Trophoblast cell (in vitro differentiated cells and primary cell): Measurements from ENCODE around the gene RPL41.
"Not testable (repeated sequence)": the region's sequence is repeated elsewhere in the genome, so short reads cannot be mapped to it uniquely, and the experiment has no call there.

Source experiments
- DNase-seq, 2 donors: peaks; one replicate each; pipeline ENCODE4 v3.0.0-alpha.2; 2016
- H2AFZ ChIP-seq: 2 replicates; pipeline ENCODE4 v1.6.1; 2013; ENCODE audit warnings: low read length, moderate library complexity, mild to moderate bottlenecking; ENCODE audit not compliant: insufficient read depth, poor library complexity
- H2AK5ac ChIP-seq: 2 replicates; pipeline ENCODE4 v1.6.1; 2013; ENCODE audit warnings: mild to moderate bottlenecking, low read length
- H2BK120ac ChIP-seq: 2 replicates; pipeline ENCODE4 v1.6.1; 2013; ENCODE audit warnings: low read length, mild to moderate bottlenecking, moderate library complexity; ENCODE audit not compliant: insufficient read depth, poor library complexity
- H2BK12ac ChIP-seq: 2 replicates; pipeline ENCODE4 v1.6.1; 2013; ENCODE audit warnings: mild to moderate bottlenecking, low read length, moderate library complexity
- H2BK5ac ChIP-seq: 2 replicates; pipeline ENCODE4 v1.6.1; 2013; ENCODE audit warnings: low read length, low read depth, moderate library complexity, mild to moderate bottlenecking; ENCODE audit not compliant: poor library complexity
- H3K14ac ChIP-seq: 2 replicates; pipeline ENCODE4 v1.6.1; 2013; ENCODE audit warnings: mild to moderate bottlenecking, low read length
- H3K18ac ChIP-seq: 2 replicates; pipeline ENCODE4 v1.6.1; 2013; ENCODE audit warnings: mild to moderate bottlenecking, low read length
- H3K23ac ChIP-seq: 2 replicates; pipeline ENCODE4 v1.6.1; 2013; ENCODE audit warnings: low read length
- H3K27ac ChIP-seq: 2 replicates; pipeline ENCODE4 v1.5.1; 2013; ENCODE audit warnings: low read depth, mild to moderate bottlenecking, inconsistent platforms, low read length, moderate library complexity
- H3K27me3 ChIP-seq: 2 replicates; pipeline ENCODE4 v1.6.1; 2013; ENCODE audit warnings: inconsistent platforms, mild to moderate bottlenecking, low read length, moderate library complexity; ENCODE audit not compliant: insufficient read depth
- H3K36me3 ChIP-seq, 2 experiments: 1 replicate in 1 of 2; 2 replicates in 1 of 2; pipeline ENCODE4 v1.6.1; 2013; ENCODE audit warnings: low read length in 2 of 2, mild to moderate bottlenecking in 2 of 2, moderate library complexity in 1 of 2; ENCODE audit not compliant: insufficient read depth in 2 of 2, control insufficient read depth in 1 of 2
- H3K4ac ChIP-seq: 2 replicates; pipeline ENCODE4 v1.6.1; 2013; ENCODE audit warnings: low read depth, mild to moderate bottlenecking, low read length, moderate library complexity
- H3K4me1 ChIP-seq, 2 experiments: 1 replicate in 1 of 2; 2 replicates in 1 of 2; pipeline ENCODE4 v1.6.1; 2013; ENCODE audit warnings: low read length in 2 of 2, mild to moderate bottlenecking in 2 of 2, moderate library complexity in 1 of 2; ENCODE audit not compliant: insufficient read depth in 2 of 2, control insufficient read depth in 1 of 2
- H3K4me2 ChIP-seq: 2 replicates; pipeline ENCODE4 v1.6.1; 2013; ENCODE audit warnings: inconsistent platforms, mild to moderate bottlenecking, low read length, moderate library complexity
- H3K4me3 ChIP-seq: 2 replicates; pipeline ENCODE4 v1.5.1; 2013; ENCODE audit warnings: mild to moderate bottlenecking, low read depth, low read length, inconsistent platforms
- H3K79me1 ChIP-seq: one replicate; pipeline ENCODE4 v1.6.1; 2013; ENCODE audit warnings: low read length
- H3K79me2 ChIP-seq: 2 replicates; pipeline ENCODE4 v1.6.1; 2013; ENCODE audit warnings: low read length, mild to moderate bottlenecking; ENCODE audit not compliant: control insufficient read depth, insufficient read depth, poor library complexity
- H3K9ac ChIP-seq: 2 replicates; pipeline ENCODE4 v1.6.1; 2013; ENCODE audit warnings: mild to moderate bottlenecking, low read length
- H3K9me3 ChIP-seq: 2 replicates; pipeline ENCODE4 v1.6.1; 2013; ENCODE audit warnings: low read depth, mild to moderate bottlenecking, control low read depth, inconsistent platforms, low read length; ENCODE audit not compliant: insufficient read depth
- H4K12ac ChIP-seq: 2 replicates; pipeline ENCODE4 v1.6.1; 2013; ENCODE audit warnings: low read depth, mild to moderate bottlenecking, low read length, moderate library complexity
- H4K8ac ChIP-seq: 2 replicates; pipeline ENCODE4 v1.6.1; 2013; ENCODE audit warnings: low read depth, mild to moderate bottlenecking, low read length, moderate library complexity
- H4K91ac ChIP-seq: one replicate; pipeline ENCODE4 v1.6.1; 2013; ENCODE audit warnings: low read depth, mild to moderate bottlenecking, low read length, moderate library complexity
- WGBS: extraction: QIAGEN DNeasy Blood & Tissue Kit; methylation state at CpG from one replicate; pipeline ENCODE4 v1.1.7; 2013; ENCODE audit warnings: missing lambda C conversion rate; ENCODE audit not compliant: insufficient read length, insufficient coverage; ENCODE audit errors: extremely low coverage; 5-methylcytosine and 5-hydroxymethylcytosine counted together

Gene RPL41

GRCh38 chr12:56115329-56115728, 1.1 kb upstream of the RPL41 start:
- H3K9ac ChIP-seq = no peak overlapping the region
- no peak overlapping the region for H2BK120ac ChIP-seq
- H3K18ac ChIP-seq = no peak overlapping the region
- H4K8ac ChIP-seq = peak overlapping the region; percentile 78
- H3K4ac ChIP-seq = no peak overlapping the region
- no peak overlapping the region for H3K4me3 ChIP-seq
- H4K12ac ChIP-seq = no peak overlapping the region
- peak overlapping the region; percentile 59 for H3K4me2 ChIP-seq
- no peak overlapping the region for H2BK5ac ChIP-seq
- H3K79me1 ChIP-seq = peaks cover 12% of the 10 kb centered on the region
- no peak overlapping the region for H3K27ac ChIP-seq
- H3K9me3 ChIP-seq = no peaks in the 10 kb centered on the region
- no peak overlapping the region for H2AFZ ChIP-seq
- DNase-seq = peak; percentile 27 to 66
- H3K23ac ChIP-seq = no peak overlapping the region
- H3K79me2 ChIP-seq = peaks cover 8% of the 10 kb centered on the region
- H3K36me3 ChIP-seq = peaks cover 16 to 24% of the 10 kb centered on the region in 2 experiments
- peaks cover 4 to 12% of the 10 kb centered on the region in 2 experiments for H3K4me1 ChIP-seq
- H2AK5ac ChIP-seq = peak overlapping the region; percentile 75
- H2BK12ac ChIP-seq = no peak overlapping the region
- H3K14ac ChIP-seq = no peak overlapping the region
- H3K27me3 ChIP-seq = no peaks in the 10 kb centered on the region
- WGBS = no CpG with 5 or more reads among the region's 10 CpGs
- H4K91ac ChIP-seq = no peak overlapping the region

- Histone ChIP-seq H3K36me3 (peaks cover 13 to 19% of the 10 kb centered on the region in 2 experiments), H3K9ac (peak overlapping the region; percentile 83), H3K27ac (peak overlapping the region; percentile 71), H3K4me1 (peaks cover 6 to 12% of the 10 kb centered on the region in 2 experiments), H3K4me3 (peak overlapping the region; percentile 63), H3K79me1 (peaks cover 12% of the 10 kb centered on the region), H3K4me2 (peak overlapping the region; percentile 59)
- H2BK120ac ChIP-seq, H3K4ac ChIP-seq, H3K14ac ChIP-seq, H4K91ac ChIP-seq, H2BK5ac ChIP-seq, H3K79me2 ChIP-seq, H4K8ac ChIP-seq, H3K27me3 ChIP-seq, H4K12ac ChIP-seq, H2BK12ac ChIP-seq, H2AFZ ChIP-seq, H3K9me3 ChIP-seq, H3K18ac ChIP-seq, H3K23ac ChIP-seq, H2AK5ac ChIP-seq: not testable (repeated sequence)
- peak in 1 of 2 donors; percentile 35 for DNase-seq
- WGBS = no CpG with 5 or more reads among the region's 16 CpGs
These were observed 761 bp downstream of the RPL41 start for GRCh38 chr12:56117082-56117706.

- H3K27ac ChIP-seq = peak within 1 kb of the TSS; percentile 71
- H3K79me2 ChIP-seq = peaks cover 8% of the 10 kb centered on the region
- no peaks in the 10 kb centered on the region for H3K27me3 ChIP-seq
- peak within 1 kb of the TSS; percentile 82 for H3K4me2 ChIP-seq
- no CpG with 5 or more reads among the region's 61 CpGs for WGBS
- H2AFZ ChIP-seq = peak within 1 kb of the TSS; percentile 40
- H4K91ac ChIP-seq = peak within 1 kb of the TSS; percentile 56
- peak within 1 kb of the TSS; percentile 12 for H3K4ac ChIP-seq
- peak within 1 kb of the TSS; percentile 34 for H4K12ac ChIP-seq
- no peak within 1 kb of the TSS for H2BK12ac ChIP-seq
- DNase-seq = peak; percentile 99 to 100
- H3K14ac ChIP-seq = peak within 1 kb of the TSS; percentile 63
- H3K79me1 ChIP-seq = peaks cover 12% of the 10 kb centered on the region
- peak within 1 kb of the TSS; percentile 72 for H4K8ac ChIP-seq
- peak within 1 kb of the TSS; percentile 14 for H2AK5ac ChIP-seq
- peak within 1 kb of the TSS; percentile 79 for H3K4me3 ChIP-seq
- no peak within 1 kb of the TSS for H3K23ac ChIP-seq
- H3K18ac ChIP-seq = peak within 1 kb of the TSS; percentile 65
- peak within 1 kb of the TSS; percentile 83 for H3K9ac ChIP-seq
- peak within 1 kb of the TSS; percentile 32 for H2BK5ac ChIP-seq
- H3K4me1 ChIP-seq = peaks cover 6 to 12% of the 10 kb centered on the region in 2 experiments
- H3K9me3 ChIP-seq = no peaks in the 10 kb centered on the region
- H2BK120ac ChIP-seq = peak within 1 kb of the TSS; percentile 9
- H3K36me3 ChIP-seq = peaks cover 7 to 12% of the 10 kb centered on the region in 2 experiments
These were observed 1.6 kb downstream of the RPL41 start, which contains the start of gene ZC3H10 for GRCh38 chr12:56117778-56118687. TSS of gene ZC3H10 (plus strand) at chr12:56118266. CDS start at chr12:56120563, 2,297 bp downstream.

GRCh38 chr12:56118688-56119357, 2.4 kb downstream of the RPL41 start:
- peak overlapping the region; percentile 14 for H2AK5ac ChIP-seq
- H2BK5ac ChIP-seq = peak overlapping the region; percentile 32
- peak overlapping the region; percentile 72 for H4K8ac ChIP-seq
- peaks cover 12% of the 10 kb centered on the region for H3K79me1 ChIP-seq
- H3K23ac ChIP-seq = no peak overlapping the region
- H3K4me1 ChIP-seq = peaks cover 6 to 12% of the 10 kb centered on the region in 2 experiments
- peak overlapping the region; percentile 33 for H3K14ac ChIP-seq
- no peaks in the 10 kb centered on the region for H3K9me3 ChIP-seq
- no peak overlapping the region for H2BK120ac ChIP-seq
- H2BK12ac ChIP-seq = no peak overlapping the region
- peak overlapping the region; percentile 79 for H3K9ac ChIP-seq
- peak overlapping the region; percentile 34 for H4K12ac ChIP-seq
- peak overlapping the region; percentile 7 for H3K4ac ChIP-seq
- peak overlapping the region; percentile 66 for H3K27ac ChIP-seq
- peak overlapping the region; percentile 79 for H3K4me3 ChIP-seq
- DNase-seq = peak in 1 of 2 donors; percentile 5
- H3K27me3 ChIP-seq = no peaks in the 10 kb centered on the region
- H3K18ac ChIP-seq = peak overlapping the region; percentile 21
- peak overlapping the region; percentile 82 for H3K4me2 ChIP-seq
- H3K79me2 ChIP-seq = peaks cover 8% of the 10 kb centered on the region
- peak overlapping the region; percentile 56 for H4K91ac ChIP-seq
- WGBS = no CpG with 5 or more reads among the region's 13 CpGs
- no peak overlapping the region for H2AFZ ChIP-seq
- H3K36me3 ChIP-seq = peaks cover 7 to 12% of the 10 kb centered on the region in 2 experiments
